SU-DHL-6 (cell line): ENCODE measurements around the gene ABCG8.

Experiments used
- H2AFZ ChIP-seq: fragments of 200-600 bp; sonication (generic); 2 replicates; pipeline ENCODE4 v1.6.1; 2014; ENCODE audit warnings: low read depth, mild to moderate bottlenecking, moderate library complexity, mixed read lengths, antibody characterized with exemption, low read length; ENCODE audit not compliant: severe bottlenecking
- H3F3A ChIP-seq: fragments of 200-600 bp; shearing (Covaris generic); 2 replicates; pipeline ENCODE4 v1.6.0; 2016; ENCODE audit warnings: antibody characterized with exemption, mild to moderate bottlenecking; ENCODE audit not compliant: insufficient read depth
- H3K27ac ChIP-seq: fragments of 200-600 bp; sonication (generic); 2 replicates; pipeline ENCODE4 v1.5.1; 2016; ENCODE audit warnings: low read depth, mild to moderate bottlenecking, low read length, moderate library complexity, mixed read lengths
- H3K27me3 ChIP-seq: fragments of 200-600 bp; sonication (generic), shearing (Covaris generic); 2 replicates; pipeline ENCODE4 v1.6.0; 2014; ENCODE audit warnings: mild to moderate bottlenecking, low read length
- H3K36me3 ChIP-seq: fragments of 200-600 bp; sonication (generic); 2 replicates; pipeline ENCODE4 v1.6.1; 2014; ENCODE audit warnings: mild to moderate bottlenecking, low read length, mixed read lengths
- H3K4me2 ChIP-seq: fragments of 300-600, 200-600 bp; shearing (Covaris generic), sonication (generic); 2 replicates; pipeline ENCODE4 v1.6.0; 2014; ENCODE audit warnings: low read length, low read depth, mild to moderate bottlenecking; ENCODE audit not compliant: poor library complexity, severe bottlenecking
- H3K4me3 ChIP-seq: fragments of 200-600 bp; sonication (generic); 2 replicates; pipeline ENCODE4 v1.5.1; 2014; ENCODE audit warnings: antibody characterized with exemption, low read length, mild to moderate bottlenecking, mixed read lengths; ENCODE audit not compliant: insufficient read depth, poor library complexity, severe bottlenecking
- H3K79me2 ChIP-seq: fragments of 200-600 bp; sonication (generic); 2 replicates; pipeline ENCODE4 v1.6.1; 2014; ENCODE audit warnings: mild to moderate bottlenecking, low read length, moderate library complexity; ENCODE audit not compliant: insufficient read depth
- H3K9ac ChIP-seq: fragments of 200-600 bp; sonication (generic); 2 replicates; pipeline ENCODE4 v1.7.0; 2014; ENCODE audit warnings: mild to moderate bottlenecking, low read length
- H3K9me2 ChIP-seq: fragments of 200-600 bp; sonication (generic); replicated peaks from 2 replicates; pipeline ENCODE4 v1.6.1; 2014; ENCODE audit warnings: low read length; ENCODE audit not compliant: insufficient read depth
- H3K9me3 ChIP-seq: fragments of 200-600 bp; sonication (generic); 2 replicates; pipeline ENCODE4 v1.6.1; 2014; ENCODE audit warnings: low read length, mixed read lengths; ENCODE audit not compliant: insufficient read depth
- H4K20me1 ChIP-seq: fragments of 200-600 bp; sonication (generic); 2 replicates; pipeline ENCODE4 v1.6.1; 2014; ENCODE audit warnings: low read depth, mild to moderate bottlenecking, antibody characterized with exemption, low read length, moderate library complexity, mixed read lengths
- CTCF ChIP-seq: fragments of 200-600 bp; sonication (generic); IDR thresholded peaks from one replicate; pipeline ENCODE4 v1.5.1; 2017; ENCODE audit warnings: antibody characterized with exemption, mild to moderate bottlenecking, low read length, moderate library complexity; ENCODE audit not compliant: insufficient read depth, poor library complexity, severe bottlenecking
- EZH2phosphoT487 ChIP-seq: fragments of 200-600 bp; sonication (generic), shearing (Covaris generic); conservative IDR thresholded peaks from 2 replicates; pipeline ENCODE4 v1.6.1; 2018; ENCODE audit warnings: mild to moderate bottlenecking, antibody characterized with exemption, low read length, moderate library complexity, mixed read lengths

The ABCG8 gene

DNA sequence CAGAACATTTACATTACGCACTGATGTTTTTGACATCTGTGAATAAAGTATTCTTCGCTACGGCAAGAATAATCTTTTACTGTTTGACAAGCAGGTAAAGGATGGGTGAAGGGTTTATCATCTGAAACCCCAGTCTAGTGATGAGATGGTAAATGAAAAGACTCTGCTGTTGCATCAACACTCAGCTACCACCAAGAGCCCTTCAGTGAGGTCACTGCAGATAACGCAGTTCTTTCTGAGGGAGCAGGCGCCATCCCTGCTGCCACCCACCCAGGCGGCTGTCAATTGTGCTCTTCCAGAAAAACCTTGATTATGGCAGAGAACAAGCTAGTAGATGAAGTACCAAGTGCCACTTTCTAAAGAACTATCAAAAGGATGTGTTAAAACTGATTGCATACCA lies 58.7 kb downstream of the ABCG8 start:
- Histone ChIP-seq H4K20me1 (no peaks in the 10 kb centered on the region), H3K9ac (no peak overlapping the region), H2AFZ (no peak overlapping the region), H3K4me3 (no peak overlapping the region), H3K27me3 (no peaks in the 10 kb centered on the region), H3K27ac (no peak overlapping the region), H3K9me3 (no peaks in the 10 kb centered on the region), H3K36me3 (peaks cover 37% of the 10 kb centered on the region; the same call in 1 of the 2 replicates), H3K79me2 (no peaks in the 10 kb centered on the region), H3K4me2 (no peak overlapping the region), H3K9me2 (no peaks in the 10 kb centered on the region), H3F3A (no peaks in the 10 kb centered on the region; the same call in 1 of the 2 replicates)
- TF ChIP-seq CTCF (no peak), EZH2phosphoT487 (no peak)

DNA sequence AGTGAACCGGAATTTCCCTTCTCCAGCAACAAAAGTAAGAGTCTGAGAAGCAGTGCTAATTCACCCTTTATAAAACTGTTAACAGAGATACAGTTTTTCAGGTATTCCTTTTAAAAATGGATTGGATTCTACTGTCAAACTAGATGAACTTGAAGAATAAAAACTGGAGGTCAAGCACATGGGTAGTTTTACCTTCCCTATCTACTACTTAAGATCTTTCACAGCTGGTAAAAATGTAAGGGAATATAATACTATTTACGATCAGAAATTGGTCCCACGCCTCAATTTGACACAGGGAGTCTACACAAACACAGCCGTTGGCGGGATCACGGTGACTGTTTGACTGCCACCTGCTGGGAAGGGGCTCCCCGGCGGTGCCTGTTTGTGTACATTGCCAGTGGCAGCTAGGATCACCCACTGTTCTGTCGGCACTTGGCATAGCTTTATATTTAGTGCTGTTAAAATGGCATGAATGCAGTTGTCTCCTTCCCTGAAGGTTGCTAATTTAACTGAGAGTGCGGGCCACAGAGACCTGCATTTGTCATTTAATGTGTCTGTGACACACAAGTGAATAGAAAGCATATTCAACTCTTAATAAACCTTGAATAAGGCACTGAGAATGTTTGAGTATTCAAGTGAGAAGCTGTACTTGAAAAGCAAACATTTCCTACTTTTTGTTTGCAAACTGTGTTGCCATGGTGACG lies 59.5 kb downstream of the ABCG8 start:
- H3K27ac ChIP-seq = no peak overlapping the region
- no peak overlapping the region for H3K4me2 ChIP-seq
- H3K36me3 ChIP-seq = peaks cover 42% of the 10 kb centered on the region; the same call in 1 of the 2 replicates
- H3K9me3 ChIP-seq = no peaks in the 10 kb centered on the region
- no peaks in the 10 kb centered on the region for H3K9me2 ChIP-seq
- H3F3A ChIP-seq = no peaks in the 10 kb centered on the region; the same call in 1 of the 2 replicates
- H2AFZ ChIP-seq = no peak overlapping the region
- no peak overlapping the region for H3K9ac ChIP-seq
- no peak overlapping the region for H3K4me3 ChIP-seq
- H4K20me1 ChIP-seq = no peaks in the 10 kb centered on the region
- H3K79me2 ChIP-seq = no peaks in the 10 kb centered on the region
- TF ChIP-seq CTCF (no peak), EZH2phosphoT487 (no peak)
- H3K27me3 ChIP-seq = no peaks in the 10 kb centered on the region

DNA sequence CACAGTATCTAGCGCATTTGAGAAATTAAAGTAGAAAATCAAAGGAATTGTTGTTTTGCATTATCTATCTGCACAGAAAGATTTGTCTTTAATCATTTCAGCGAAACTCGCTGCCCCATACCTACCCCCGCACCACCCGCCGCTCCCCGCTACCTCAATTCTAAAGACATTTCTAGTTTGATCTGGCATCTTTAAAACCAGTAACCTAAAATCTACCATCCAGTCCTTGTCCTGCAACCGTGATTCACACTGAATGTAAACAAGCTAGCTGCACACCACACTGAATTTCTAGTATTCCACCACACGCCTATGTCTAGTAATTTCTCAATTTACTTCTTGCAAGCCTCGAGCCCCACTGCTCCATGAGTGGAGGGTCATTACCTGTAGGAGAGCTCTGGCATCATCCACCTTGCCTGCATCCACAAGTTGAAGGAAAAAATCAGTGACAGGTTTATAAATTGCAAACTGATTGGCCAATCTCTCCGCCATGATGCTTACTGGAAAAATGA lies 60.1 kb downstream of the ABCG8 start:
- Histone ChIP-seq H3K36me3 (peaks cover 42% of the 10 kb centered on the region; the same call in 1 of the 2 replicates), H3K9me2 (no peaks in the 10 kb centered on the region), H3K9ac (no peak overlapping the region), H3K9me3 (no peaks in the 10 kb centered on the region), H2AFZ (no peak overlapping the region), H4K20me1 (no peaks in the 10 kb centered on the region), H3K79me2 (no peaks in the 10 kb centered on the region), H3F3A (no peaks in the 10 kb centered on the region; the same call in 1 of the 2 replicates), H3K4me2 (no peak overlapping the region), H3K27me3 (no peaks in the 10 kb centered on the region), H3K4me3 (no peak overlapping the region), H3K27ac (no peak overlapping the region)
- TF ChIP-seq EZH2phosphoT487 = no peak
- TF ChIP-seq CTCF = no peak
